NCI-H2081 (cell line): ENCODE measurements around the gene KNDC1.
"Not testable (repeated sequence)": the region's sequence is repeated elsewhere in the genome, so short reads cannot be mapped to it uniquely, and the experiment has no call there.

Source experiments
- DNase-seq, 2 experiments: peaks; one replicate each; lab custom pipeline; 2025; lab: John Stamatoyannopoulos, UW

KNDC1 gene

DNA sequence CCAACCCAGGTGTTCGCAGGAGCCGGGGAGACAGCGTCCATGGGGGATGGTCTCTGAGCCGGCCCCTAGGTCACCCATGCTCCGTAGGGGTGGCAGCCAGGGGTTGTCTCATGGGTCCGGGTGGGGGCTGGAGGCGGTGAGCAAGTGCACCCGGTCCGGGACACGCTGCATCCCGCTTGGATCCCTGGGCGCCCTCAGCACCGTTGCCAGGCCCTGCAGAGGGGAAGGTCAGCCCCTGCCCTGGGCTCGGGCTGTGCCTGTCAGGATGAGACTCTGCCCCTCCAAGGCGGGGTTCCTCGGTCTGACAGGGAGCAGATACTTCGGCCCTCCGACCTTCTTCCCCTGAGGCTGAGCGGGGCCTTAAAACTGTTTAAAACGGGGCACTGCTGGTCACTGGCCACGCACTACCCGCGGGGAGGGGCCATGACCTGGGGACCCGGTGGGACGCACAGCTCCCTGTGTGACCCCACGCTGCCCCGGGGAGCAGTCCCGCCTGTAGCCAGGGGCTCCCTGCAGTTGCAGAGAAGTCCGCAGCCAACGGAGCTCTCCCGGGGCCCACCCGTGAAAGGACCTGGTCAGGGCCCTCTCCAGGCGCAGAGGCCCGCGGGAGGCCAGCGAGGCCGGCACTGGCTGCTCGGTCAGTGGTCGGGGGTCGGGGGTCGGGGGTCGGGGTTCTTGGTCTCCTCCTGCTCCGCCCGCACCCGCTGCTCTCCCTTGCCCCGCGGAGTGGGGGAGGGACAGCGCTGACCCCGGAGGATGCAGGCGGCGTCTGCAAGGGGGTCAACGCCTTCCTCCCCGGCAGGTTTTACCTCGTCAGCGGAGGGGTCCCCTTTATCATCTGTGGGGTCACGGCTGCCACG, 33.4 kb upstream of the KNDC1 start:
- DNase-seq = no peak

DNA sequence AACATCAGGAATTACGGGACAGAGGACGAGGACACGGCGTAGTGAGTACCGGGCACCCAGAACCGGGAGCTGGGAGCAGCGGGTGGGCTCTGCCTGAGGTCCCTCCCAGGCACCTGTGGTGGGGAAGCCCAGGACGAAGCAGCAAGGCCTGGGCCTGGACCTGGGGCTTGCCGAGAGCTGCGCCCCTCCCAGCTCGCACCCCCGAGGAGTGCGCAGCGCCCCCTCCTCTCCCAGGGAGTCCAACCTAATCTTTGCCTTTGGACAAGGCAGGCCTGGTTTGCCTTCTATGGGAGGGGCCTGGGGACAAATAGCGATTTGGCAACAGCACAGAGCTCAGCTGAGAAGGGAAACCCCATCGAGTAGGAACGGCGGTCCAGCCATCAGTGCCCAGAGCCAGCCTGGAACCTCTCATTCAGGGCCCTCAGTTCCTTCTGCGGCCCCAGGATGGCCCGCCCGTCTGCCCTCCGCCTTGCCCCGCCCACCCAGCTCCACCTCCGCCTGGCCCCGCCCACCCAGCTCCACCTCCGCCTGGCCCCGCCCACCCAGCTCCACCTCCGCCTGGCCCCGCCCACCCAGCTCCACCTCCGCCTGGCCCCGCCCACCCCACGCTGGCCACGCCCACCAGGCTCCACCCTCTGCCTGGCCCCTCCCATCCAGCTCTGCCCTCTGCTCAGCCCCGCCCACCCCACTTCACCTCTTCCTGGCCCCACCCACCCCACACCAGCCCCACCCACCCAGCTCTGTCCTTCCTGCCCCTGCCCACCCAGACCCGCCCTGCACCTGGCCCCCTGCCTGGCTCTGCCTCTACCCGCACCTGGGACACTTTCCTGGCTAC, 32.5 kb upstream of the KNDC1 start:
- no peak for DNase-seq

DNA sequence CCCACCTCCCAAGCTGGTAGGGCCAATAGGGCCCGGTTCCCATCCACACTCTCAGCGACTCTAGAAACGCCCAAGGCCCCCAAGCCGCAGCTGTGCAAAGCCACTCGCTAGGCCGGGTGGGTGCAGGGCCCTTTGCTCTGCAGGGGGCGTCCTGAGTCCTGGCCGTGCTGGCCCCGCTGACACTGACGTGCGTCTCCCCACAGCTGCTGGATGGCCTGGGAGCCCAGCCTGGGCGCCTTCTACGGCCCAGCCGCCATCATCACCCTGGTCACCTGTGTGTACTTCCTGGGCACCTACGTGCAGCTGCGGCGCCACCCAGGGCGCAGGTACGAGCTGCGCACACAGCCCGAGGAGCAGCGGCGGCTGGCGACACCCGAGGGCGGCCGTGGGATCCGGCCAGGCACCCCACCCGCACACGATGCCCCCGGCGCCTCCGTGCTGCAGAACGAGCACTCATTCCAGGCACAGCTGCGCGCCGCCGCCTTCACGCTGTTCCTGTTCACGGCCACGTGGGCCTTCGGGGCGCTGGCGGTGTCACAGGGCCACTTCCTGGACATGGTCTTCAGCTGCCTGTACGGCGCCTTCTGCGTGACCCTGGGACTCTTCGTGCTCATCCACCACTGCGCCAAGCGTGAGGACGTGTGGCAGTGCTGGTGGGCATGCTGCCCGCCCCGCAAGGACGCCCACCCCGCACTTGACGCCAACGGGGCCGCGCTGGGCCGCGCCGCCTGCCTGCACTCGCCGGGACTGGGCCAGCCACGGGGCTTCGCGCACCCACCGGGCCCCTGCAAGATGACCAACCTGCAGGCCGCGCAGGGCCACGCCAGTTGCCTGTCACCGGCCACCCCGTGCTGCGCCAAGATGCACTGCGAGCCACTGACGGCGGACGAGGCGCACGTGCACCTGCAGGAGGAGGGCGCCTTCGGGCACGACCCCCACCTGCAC, 31.6 kb upstream of the KNDC1 start:
- DNase-seq = no peak

DNA sequence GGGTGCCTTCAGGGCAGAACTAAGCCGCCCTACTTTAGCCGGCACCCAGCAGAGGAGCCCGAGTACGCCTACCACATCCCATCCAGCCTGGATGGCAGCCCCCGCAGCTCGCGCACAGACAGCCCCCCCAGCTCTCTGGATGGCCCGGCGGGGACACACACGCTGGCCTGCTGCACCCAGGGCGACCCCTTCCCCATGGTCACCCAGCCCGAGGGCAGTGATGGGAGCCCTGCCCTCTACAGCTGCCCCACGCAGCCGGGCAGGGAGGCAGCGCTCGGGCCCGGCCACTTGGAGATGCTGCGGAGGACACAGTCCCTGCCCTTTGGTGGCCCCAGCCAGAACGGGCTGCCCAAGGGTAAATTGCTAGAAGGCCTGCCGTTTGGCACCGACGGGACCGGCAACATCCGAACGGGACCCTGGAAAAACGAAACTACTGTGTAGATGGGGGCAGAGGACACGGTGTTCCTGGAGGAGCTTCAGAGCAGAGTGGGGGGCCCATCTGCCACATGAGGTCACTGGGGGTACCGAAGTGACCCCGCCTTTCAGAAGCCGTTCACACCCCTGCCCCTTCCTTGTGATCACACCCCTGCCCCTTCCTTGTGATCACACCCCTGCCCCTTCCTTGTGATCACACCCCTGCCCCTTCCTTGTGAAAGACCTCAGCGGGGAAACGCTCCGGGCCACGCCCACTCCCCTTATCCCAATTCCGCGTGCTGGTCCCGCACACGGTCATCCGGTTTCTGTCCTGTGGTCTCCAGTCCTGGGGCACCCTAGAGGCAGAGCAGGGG, 30.8 kb upstream of the KNDC1 start:
- DNase-seq = no peak

DNA sequence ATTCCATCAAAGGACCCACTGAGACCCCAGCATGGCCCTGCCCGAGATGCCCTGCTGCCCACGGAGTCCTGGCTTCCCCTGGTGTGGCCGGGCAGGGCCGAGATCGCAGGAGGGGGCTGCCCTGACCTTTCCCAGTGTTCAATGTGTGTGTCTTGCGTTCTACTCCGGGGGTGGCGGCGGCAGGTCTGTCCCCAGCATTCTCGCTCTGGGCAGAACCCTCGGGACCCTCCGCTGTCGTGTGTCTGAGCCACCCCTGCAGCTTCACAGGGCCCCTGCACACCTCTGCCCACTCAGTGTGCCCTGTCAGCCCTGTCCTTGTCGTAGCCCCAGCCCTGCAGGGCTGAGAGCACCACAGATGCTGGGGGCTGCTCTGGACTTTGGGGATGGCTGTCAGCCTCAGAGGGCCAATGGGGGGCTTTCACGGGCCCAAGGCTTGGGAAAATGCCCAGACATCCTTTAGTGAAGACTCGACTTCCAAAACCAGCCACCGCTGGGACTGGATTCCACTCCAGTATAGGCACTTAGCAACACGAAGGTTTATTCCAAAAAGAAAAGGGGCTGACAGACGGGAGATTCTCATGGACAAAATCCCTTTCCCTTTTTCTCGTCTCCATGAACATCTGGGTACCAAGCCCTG, 30.0 kb upstream of the KNDC1 start:
- no peak for DNase-seq

DNA sequence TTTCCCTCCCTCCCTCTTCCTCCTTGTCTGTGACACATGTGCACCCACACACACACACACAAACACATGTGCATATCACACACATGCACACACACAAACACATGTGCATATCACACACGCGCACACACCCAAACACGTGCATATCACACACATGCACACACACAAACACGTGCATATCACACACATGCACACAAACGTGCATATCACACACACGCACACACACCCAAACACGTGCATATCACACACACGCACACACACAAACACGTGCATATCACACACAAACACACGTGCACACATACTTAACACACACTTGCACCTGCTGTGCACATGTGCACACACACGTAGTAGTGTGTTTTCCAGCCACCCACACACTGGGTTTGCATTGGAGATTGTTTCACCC, 29.4 kb upstream of the KNDC1 start:
- no peak for DNase-seq

DNA sequence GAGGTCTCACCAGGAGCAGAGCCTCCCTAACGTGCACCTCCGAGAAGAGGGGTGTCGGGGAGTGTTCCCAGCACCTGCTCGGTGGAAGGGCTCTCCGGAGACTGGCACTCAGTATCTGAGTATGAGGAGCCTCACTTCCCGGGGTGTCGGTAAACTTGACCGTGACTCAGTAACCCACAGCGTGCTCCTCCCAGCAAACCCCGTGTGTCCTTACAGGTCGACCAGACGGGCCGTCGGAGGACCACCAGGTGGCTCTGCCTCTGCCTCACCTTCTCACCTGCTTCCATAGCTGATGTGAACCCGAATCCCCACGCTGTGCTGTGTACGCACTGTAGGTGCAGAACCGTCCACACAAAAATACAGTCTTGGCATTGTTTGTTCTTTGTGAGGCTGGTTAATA, 29.0 kb upstream of the KNDC1 start:
- no peak for DNase-seq

DNA sequence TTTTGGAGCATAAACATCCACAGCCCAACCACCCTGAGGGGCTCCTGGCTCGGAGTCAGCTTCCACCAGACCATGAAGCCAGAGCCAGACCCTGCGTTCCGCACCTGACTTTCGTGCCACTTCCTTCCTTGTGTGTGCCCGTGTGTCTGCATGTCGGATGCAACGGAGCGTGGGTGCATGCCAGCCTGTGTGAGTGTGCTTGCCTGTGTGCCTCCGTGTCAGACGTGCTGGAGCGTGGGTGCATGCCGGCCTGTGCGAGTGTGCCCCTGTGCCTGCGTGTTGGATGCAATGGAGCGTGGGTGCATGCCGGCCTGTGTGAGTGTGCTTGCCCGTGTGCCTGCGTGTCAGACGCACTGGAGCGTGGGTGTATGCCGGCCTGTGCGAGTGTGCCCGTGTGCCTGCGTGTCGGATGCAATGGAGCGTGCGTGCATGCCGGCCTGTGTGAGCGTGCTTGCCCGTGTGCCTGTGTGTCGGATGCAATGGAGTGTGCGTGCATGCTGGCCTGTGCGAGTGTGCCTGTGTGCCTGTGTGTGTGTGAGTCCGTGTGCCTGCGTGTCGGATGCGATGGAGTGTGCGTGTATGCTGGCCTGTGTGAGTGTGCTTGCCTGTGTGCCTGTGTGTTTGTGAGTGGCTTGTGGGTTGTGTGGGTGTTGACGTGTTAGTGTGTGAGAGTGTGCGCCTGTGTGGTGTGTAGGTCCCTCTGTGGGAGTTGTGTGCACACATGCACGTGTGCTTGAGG, 28.1 kb upstream of the KNDC1 start:
- DNase-seq = no peak

DNA sequence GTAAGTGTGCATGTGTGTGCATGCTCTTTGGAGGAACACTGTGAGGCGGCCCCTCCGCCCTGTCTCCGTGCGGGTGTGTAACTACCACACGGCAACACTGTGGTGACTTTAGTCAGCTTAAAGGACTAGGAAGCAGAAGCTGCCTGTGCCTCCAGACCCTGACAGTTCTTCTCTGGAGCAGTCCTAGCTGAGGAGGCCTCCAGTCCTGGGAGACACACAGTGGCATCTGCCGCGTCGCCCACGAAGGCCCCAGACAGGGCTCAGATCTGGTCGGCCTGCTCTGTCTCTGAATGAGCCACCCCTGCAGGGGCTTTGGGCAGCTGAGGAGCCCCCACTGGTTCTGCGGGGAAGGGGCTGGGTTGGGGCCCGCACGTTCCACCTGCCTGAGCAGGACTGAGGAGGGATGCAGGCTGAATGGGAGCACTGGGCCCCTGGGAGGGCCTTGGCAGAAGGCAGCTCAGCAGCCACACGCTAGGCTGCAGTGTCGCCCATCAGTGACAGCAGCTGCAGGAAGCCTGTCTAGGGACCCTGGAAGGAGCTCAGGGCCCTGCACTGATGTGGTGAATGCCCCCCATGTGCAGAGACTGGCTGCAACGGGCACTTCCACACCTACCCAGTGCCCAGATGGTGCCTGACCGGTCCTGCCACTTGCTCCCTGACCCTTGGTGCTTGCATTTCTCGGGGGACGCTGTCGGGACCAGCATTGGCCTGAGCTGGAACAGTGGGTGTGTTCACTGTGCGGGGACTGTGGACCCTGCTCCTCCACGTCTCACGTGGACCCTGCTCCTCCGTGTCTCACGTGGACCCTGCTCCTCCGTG, 27.3 kb upstream of the KNDC1 start:
- no peak for DNase-seq

DNA sequence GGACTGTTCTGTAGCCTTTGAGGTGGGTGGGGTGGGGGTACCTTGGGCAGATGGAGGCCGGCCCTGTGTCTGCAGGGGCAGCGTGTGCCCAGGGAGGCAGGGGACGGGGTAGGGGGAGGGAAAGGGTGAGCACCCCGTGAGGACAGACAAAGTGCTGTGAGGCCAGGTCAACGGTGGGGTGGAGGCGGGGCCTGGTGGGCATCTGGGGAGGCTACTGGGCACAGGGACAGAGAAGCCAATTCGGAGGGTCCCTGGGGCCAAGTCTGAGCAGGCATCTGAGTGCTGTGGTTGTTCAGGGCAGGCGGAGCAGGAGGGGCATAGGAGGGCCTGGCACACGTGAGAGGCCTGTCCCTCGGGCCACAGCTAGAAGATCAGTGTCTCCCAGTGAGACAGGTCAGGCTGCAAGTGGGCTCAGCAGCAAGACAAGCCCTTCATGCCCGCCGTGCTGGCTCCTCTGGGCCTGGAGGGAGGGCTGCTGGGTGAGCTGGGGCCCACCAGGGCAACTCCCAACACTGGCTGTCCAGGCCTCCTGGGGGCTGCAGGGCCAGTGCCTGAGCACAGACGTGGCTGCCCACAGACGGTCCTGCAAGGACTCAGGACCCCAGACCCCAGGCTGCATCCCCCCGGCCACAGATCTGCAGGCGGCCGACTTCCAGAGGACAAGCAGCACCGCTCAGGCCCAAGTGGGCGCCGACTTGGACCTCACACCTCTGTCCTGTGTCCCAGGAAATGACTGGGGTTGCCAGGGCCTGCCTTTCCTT, 26.4 kb upstream of the KNDC1 start:
- no peak for DNase-seq

DNA sequence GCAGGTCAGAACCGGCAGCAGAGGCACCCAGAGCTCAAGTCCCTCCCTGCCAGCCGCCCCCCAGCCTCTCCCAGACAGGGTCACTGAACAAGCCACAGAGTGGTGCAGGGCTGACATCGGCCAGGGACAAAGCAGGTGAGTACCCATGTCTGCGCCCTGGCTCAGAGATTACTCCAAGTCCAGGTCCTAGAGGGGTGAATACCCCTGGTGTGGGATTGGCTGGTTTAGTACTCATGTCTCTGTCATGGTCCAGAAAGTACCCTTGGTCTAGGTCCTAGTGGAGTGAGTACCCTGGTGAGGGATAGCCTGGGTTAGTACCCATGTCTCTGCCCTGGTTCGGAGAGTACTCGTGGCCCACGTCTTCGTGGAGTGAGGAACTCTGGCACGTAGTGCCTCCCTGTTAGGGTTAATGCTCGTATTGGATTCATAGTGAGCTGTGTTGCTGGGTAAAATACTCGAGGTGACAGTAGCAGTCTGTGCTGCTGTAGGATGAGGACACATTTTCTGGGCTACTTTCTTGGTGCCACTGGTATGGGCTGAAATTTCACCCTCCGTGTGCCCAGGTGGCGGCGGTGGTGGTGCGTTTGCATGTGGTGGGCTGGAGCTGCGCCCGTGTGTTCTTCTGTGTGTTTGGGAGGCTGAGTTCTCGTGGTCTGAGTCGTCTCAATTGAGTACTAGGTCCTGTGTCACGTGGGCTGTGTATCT, 25.5 kb upstream of the KNDC1 start:
- DNase-seq = no peak

DNA sequence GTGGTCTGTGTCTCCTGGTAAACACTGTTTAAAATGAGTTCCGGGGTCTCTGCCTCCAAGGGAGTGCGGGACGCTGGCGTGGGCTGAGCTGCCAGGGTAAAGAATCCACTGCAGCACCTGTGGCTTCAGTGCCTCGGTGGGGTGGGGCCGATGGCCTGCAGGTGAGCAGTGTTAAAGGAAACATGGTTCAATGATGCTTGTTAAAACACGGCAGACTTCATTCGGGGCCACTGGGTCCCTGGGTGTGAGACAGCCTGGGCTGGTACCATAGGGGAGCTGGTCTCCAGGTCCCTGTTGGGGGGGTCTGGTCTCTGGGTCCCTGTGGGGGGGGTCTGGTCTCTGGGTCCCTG, 24.9 kb upstream of the KNDC1 start:
- no peak for DNase-seq

DNA sequence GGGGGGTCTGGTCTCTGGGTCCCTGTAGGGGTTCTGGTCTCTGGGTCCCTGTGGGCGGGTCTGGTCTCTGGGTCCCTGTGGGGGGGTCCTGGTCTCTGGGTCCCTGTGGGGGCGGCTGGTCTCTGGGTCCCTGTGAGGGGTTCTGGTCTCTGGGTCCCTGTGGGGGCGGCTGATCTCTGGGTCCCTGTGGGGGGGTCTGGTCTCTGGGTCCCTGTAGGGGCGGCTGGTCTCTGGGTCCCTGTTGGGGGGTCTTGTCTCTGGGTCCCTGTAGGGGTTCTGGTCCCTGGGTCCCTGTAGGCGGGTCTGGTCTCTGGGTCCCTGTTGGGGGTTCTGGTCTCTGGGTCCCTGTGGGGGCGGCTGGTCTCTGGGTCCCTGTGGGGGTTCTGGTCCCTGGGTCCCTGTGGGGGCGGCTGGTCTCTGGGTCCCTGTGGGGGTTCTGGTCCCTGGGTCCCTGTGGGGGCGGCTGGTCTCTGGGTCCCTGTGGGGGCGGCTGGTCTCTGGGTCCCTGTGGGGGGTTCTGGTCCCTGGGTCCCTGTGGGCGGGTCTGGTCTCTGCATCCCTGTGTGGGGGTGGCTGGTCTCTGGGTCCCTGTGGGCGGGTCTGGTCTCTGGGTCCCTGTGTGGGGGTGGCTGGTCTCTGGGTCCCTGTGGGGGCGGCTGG, 22.4 kb upstream of the KNDC1 start:
- DNase-seq = not testable (repeated sequence)

DNA sequence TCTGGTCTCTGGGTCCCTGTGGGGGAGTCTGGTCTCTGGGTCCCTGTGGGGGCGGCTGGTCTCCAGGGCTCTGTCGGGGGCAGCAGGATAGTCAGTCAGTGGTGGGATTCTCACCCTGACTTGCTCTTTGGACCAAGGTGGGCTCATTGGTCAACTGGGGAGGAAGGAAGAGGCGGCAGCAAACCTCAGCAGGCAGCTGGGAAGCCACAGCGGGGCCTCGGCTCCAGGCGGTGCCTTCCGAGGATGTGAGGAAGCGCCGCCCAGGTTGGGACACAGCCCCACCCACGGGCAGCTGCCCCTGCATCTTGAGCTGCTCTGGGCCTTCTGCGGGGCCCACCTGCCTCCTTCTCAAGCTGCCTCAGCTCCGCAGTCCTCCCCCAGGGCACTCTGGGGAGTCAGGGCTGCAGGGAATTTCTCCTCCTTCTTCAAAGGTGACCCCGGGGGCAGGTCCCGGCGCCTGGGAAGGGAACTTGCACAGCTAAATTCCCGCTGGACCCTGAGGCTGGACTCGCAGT, 20.4 kb upstream of the KNDC1 start:
- DNase-seq = no peak

DNA sequence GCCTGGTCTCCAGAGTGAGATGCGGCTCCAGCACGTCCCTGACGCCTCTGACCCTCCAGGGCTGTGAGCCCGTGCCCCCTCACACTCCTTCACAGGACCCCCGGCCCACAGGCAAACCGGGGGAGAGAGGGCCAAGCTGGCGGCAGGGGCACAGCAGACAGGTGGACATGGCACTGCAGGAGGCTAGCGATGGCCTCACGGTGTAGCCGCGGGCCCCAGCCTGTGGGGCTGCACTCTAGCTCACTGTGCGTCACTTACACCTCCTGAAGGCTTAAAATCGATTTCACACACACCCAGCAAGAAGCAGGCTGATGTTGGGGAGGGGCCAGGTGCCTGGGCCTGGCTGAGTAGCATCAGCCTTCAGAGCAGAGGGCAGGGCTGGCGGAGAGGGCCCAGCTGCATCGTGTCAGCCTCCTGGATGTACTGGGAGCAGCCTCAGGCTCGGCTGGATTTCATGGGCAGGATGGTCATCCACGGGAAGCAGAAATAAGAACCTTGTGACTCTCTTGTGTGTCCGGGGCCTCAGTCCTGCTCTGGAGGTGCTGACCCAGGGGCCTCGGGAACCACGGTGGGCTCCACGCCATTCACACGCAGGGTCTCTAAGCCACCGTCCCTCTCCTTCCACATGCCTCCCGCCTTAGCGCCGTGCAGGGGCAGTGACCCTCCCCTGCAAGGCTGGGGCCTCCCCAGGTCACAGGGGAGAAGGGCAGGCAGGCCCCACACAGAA, 19.4 kb upstream of the KNDC1 start:
- no peak for DNase-seq

DNA sequence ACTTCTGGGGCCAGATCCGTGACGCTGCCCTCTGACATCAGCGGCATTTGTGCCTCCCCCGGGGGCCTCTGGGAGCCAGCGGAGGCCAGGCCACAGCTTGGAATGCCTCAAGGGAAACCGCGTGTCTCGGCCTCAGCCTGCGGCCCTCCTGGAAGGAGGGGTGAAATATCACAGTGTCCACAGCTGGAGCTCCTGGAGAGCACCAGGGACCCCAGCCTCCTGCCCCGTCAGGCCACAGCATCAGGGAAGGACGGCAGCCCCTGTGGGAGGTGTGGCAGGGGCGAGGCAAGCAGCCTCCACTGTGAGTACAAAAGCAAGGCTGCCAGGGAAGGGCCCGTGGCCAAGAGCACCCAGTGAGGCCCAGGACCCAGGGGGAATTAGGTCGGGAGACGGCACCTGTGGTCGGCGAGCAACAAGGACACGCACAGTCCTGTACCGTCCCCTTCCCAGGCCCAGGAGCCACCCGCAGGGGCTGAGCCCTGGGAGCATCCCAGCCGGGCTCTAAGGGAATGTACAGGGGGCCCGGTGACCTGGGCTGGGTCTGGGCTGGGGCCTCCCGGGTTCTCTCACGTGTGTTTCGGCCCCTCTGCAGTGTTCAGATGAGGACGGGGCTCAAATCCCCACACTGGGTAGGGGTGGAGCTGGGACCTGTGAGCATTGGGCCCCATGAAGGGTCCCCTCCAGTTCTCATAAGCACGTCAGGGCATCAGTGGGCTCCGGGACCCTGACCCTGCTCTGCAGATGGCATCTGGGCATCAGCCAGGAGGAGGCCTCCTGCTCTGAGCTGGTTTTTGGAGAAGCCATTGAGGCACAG, 18.7 kb upstream of the KNDC1 start:
- no peak for DNase-seq
